ENCODE data around the gene ALG11. TPM values are rescaled to one million over a fixed set of nuclear protein-coding genes. Genes with fewer than 3 reads are reported as not detected.

Gene ALG11
- total and polyA plus RNA-seq, 2 donors (not counting 1 experiment from before 2014, with no cell fraction given): 3.2 to 38.8 TPM

- no peak overlapping the region for H3K4me2 ChIP-seq (replicated peaks; ENCODE audit: low read depth, low read length, poor library complexity, severe bottlenecking)
- no peak overlapping the region for H3K4me3 ChIP-seq (ENCODE audit: control extremely low read depth in 1 of 5, extremely low read depth in 1 of 5, insufficient read depth in 1 of 5, low read depth in 2 of 5, low read length in 4 of 5)
- H3K79me2 ChIP-seq (ENCODE audit: control insufficient read depth, insufficient read depth, low read length): no peaks in the 10 kb centered on the region
- intact Hi-C loops (cut with micrococcal nuclease): no loop called here
- no peaks in the 10 kb centered on the region for H3K27me3 ChIP-seq (replicated peaks in 1 of 4; ENCODE audit: control extremely low read depth in 1 of 4, control insufficient read depth in 3 of 4, insufficient read depth in 4 of 4, low read length in 3 of 4)
- H2AFZ ChIP-seq (ENCODE audit: insufficient read depth, low read depth, low read length, poor library complexity, severe bottlenecking): no peak overlapping the region
- CTCF ChIA-PET: no interaction called here
- WGBS (ENCODE audit: insufficient coverage): no CpG with 5 or more reads among the region's 3 CpGs
- H3K9ac ChIP-seq (ENCODE audit: low read length): no peak overlapping the region
- POLR2A ChIA-PET: no interaction called here
- H4K20me1 ChIP-seq (ENCODE audit: control insufficient read depth, insufficient read depth, low read length, poor library complexity, severe bottlenecking): no peaks in the 10 kb centered on the region
- no peak overlapping the region for H3K27ac ChIP-seq (ENCODE audit: low read length in 2 of 2)
- Mint-ChIP-seq H3K4me3 (no peak overlapping the region), H3K4me1 (no peaks in the 10 kb centered on the region), H3K27ac (no peak overlapping the region), H3K9me3 (ENCODE audit: insufficient read depth) (peaks cover 3% of the 10 kb centered on the region), H3K27me3 (peaks cover 21% of the 10 kb centered on the region)
- no peaks in the 10 kb centered on the region for H3K36me3 ChIP-seq (replicated peaks in 1 of 2; ENCODE audit: control extremely low read depth in 1 of 2, control insufficient read depth in 1 of 2, extremely low read depth in 1 of 2, insufficient read depth in 2 of 2, low read length in 1 of 2)
- H3K4me1 ChIP-seq (ENCODE audit: control insufficient read depth in 2 of 2, insufficient read depth in 2 of 2, low read length in 2 of 2): no peaks in the 10 kb centered on the region
- TF ChIP-seq, protein P1, sequence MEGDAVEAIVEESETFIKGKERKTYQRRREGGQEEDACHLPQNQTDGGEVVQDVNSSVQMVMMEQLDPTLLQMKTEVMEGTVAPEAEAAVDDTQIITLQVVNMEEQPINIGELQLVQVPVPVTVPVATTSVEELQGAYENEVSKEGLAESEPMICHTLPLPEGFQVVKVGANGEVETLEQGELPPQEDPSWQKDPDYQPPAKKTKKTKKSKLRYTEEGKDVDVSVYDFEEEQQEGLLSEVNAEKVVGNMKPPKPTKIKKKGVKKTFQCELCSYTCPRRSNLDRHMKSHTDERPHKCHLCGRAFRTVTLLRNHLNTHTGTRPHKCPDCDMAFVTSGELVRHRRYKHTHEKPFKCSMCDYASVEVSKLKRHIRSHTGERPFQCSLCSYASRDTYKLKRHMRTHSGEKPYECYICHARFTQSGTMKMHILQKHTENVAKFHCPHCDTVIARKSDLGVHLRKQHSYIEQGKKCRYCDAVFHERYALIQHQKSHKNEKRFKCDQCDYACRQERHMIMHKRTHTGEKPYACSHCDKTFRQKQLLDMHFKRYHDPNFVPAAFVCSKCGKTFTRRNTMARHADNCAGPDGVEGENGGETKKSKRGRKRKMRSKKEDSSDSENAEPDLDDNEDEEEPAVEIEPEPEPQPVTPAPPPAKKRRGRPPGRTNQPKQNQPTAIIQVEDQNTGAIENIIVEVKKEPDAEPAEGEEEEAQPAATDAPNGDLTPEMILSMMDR (IDR thresholded peaks at IDR 0.05): no peak
- no peak for TF ChIP-seq EZH2 (IDR thresholded peaks at IDR 0.05; ENCODE audit: borderline replicate concordance, insufficient read depth, low read depth, low read length, poor library complexity, severe bottlenecking)
- no peak for DNase-seq
- H3K9me3 ChIP-seq (ENCODE audit: control extremely low read depth in 1 of 3, control insufficient read depth in 2 of 3, insufficient read depth in 1 of 3, low read length in 2 of 3): no peaks in the 10 kb centered on the region
- ATAC-seq (ENCODE audit: low read depth): no peak
Measured at GRCh38 chr13:51988988-51989618, 23.1 kb upstream of the ALG11 start.

DNA sequence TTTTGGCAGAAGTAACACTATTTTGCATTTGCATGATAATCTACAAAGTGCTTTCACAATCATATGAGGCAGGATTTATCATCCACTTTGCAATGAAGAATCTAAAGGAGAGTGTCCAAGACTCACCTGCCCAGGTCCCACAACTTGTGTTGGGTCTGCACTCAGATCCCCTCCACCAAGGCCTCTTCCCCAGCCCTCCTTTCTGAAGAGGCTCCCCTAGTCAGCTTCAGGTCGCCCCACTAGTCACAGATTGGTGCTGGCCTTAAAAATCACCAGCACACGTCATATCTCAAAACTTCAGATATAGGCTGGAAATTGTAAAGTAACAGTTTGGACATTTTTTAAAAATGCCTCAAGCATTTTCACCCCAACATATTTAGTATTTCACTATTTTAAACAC, 18.5 kb upstream of the ALG11 start:
- ATAC-seq (ENCODE audit: low read depth) (no peak), DNase-seq (no peak)
- Mint-ChIP-seq H3K9me3 (ENCODE audit: insufficient read depth) (no peaks in the 10 kb centered on the region), H3K27me3 (peaks cover 22% of the 10 kb centered on the region), H3K27ac (no peak overlapping the region), H3K4me1 (no peaks in the 10 kb centered on the region), H3K4me3 (no peak overlapping the region)
- TF ChIP-seq EZH2 (IDR thresholded peaks at IDR 0.05; ENCODE audit: borderline replicate concordance, insufficient read depth, low read depth, low read length, poor library complexity, severe bottlenecking): no peak
- TF ChIP-seq, protein P1 (IDR thresholded peaks at IDR 0.05): no peak
- ChIA-PET POLR2A (no interaction called here), CTCF (interaction anchor here (1.3 to 1.7 kb wide), 2 partner anchors 8 to 10 kb away, joined by 3 to 4 read pairs; no protein-coding TSS in a partner anchor)
- no peak overlapping the region for H3K4me2 ChIP-seq (replicated peaks; ENCODE audit: low read depth, low read length, poor library complexity, severe bottlenecking)
- no peaks in the 10 kb centered on the region for H3K36me3 ChIP-seq (replicated peaks in 1 of 2; ENCODE audit: control extremely low read depth in 1 of 2, control insufficient read depth in 1 of 2, extremely low read depth in 1 of 2, insufficient read depth in 2 of 2, low read length in 1 of 2)
- H3K4me1 ChIP-seq (ENCODE audit: control insufficient read depth in 2 of 2, insufficient read depth in 2 of 2, low read length in 2 of 2): no peaks in the 10 kb centered on the region
- no peak overlapping the region for H3K9ac ChIP-seq (ENCODE audit: low read length)
- no peak overlapping the region for H3K27ac ChIP-seq (ENCODE audit: low read length in 2 of 2)
- peaks cover 0 to 13% (median 2%) of the 10 kb centered on the region in 4 experiments for H3K27me3 ChIP-seq (replicated peaks in 1 of 4; ENCODE audit: control extremely low read depth in 1 of 4, control insufficient read depth in 3 of 4, insufficient read depth in 4 of 4, low read length in 3 of 4)
- H3K4me3 ChIP-seq (ENCODE audit: control extremely low read depth in 1 of 5, extremely low read depth in 1 of 5, insufficient read depth in 1 of 5, low read depth in 2 of 5, low read length in 4 of 5): no peak overlapping the region
- no CpG with 5 or more reads among the region's 2 CpGs for WGBS (ENCODE audit: insufficient coverage)
- no peaks in the 10 kb centered on the region for H3K9me3 ChIP-seq (ENCODE audit: control extremely low read depth in 1 of 3, control insufficient read depth in 2 of 3, insufficient read depth in 1 of 3, low read length in 2 of 3)
- intact Hi-C loops (cut with micrococcal nuclease): no loop called here
- no peaks in the 10 kb centered on the region for H4K20me1 ChIP-seq (ENCODE audit: control insufficient read depth, insufficient read depth, low read length, poor library complexity, severe bottlenecking)
- no peak overlapping the region for H2AFZ ChIP-seq (ENCODE audit: insufficient read depth, low read depth, low read length, poor library complexity, severe bottlenecking)
- H3K79me2 ChIP-seq (ENCODE audit: control insufficient read depth, insufficient read depth, low read length): no peaks in the 10 kb centered on the region
